Measurements from ENCODE around the gene PDXDC1. TPM values are rescaled to one million over a fixed set of nuclear protein-coding genes. Genes with fewer than 3 reads are reported as not detected.
"Not testable (repeated sequence)": the region's sequence is repeated elsewhere in the genome, so short reads cannot be mapped to it uniquely, and the experiment has no call there.

PDXDC1 gene
- total and polyA plus RNA-seq, 5 donors from 2014 or later = 27.4 to 91.2 (median 29.7) TPM

DNA sequence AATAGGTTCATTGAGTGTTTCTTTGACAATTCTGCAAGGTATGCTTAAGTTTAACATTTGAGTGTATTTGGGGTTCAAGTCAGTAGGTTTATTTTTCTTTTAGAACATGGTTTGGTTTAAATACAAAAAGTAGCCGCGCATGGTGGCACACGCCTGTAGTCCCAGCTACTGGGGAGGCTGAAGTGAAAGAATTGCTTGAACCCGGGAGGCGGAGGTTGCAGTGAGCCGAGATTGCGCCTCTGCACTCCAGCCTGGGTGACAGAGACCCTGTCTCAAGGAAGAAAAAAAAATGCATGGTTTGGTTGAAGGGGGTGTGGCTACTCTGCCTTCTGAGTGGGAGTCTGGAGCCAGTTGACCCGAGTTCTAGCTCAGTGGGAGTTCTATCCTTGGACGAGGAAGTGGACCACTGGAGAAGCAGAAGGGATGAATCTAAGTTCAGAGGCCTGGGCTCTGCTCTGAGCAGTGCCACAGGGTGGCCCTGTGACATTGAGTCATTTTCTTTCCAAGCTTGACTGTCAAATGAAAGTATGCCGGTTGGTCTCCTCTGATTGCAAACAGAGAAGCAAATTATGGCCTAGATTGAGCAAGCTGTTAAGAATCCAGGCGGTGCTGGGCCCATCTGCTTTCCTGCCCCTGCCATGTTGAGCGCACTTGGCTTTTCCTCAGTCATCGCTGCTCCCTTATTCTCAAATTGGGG lies 48.7 kb downstream of the PDXDC1 start:
- H3K9me3 ChIP-seq (ENCODE audit: control insufficient read depth in 2 of 2, low read length in 2 of 2); H3K4me3 Mint-ChIP-seq; ATAC-seq (ENCODE audit: low read depth in 2 of 2); H3K4me3 ChIP-seq (ENCODE audit: low read depth, low read length); H3K27ac ChIP-seq (ENCODE audit: insufficient read depth, low read length, poor library complexity, severe bottlenecking); H3K9me3 Mint-ChIP-seq; H3K27me3 Mint-ChIP-seq; DNase-seq; H3K4me1 ChIP-seq (ENCODE audit: control insufficient read depth, insufficient read depth, low read length, poor library complexity, severe bottlenecking); H3K27me3 ChIP-seq (ENCODE audit: control insufficient read depth, insufficient read depth, low read length): not testable (repeated sequence)
- peaks cover 0 to 21% (median 7%) of the 10 kb centered on the region in 4 donors for H3K4me1 Mint-ChIP-seq
- H3K27ac Mint-ChIP-seq = peak overlapping the region in 2 of 3 donors; percentile 49 to 59
- peaks cover 48% of the 10 kb centered on the region for H3K36me3 Mint-ChIP-seq
- peaks cover 36% of the 10 kb centered on the region for H3K36me3 ChIP-seq (ENCODE audit: control insufficient read depth, insufficient read depth, low read length)

GRCh38 chr16:15024858-15025199 lies 50.0 kb downstream of the PDXDC1 start:
- not testable (repeated sequence) for H3K9me3 ChIP-seq (ENCODE audit: control insufficient read depth in 2 of 2, low read length in 2 of 2); H3K27me3 ChIP-seq (ENCODE audit: control insufficient read depth, insufficient read depth, low read length); H3K4me3 Mint-ChIP-seq; ATAC-seq (ENCODE audit: low read depth in 2 of 2); H3K4me3 ChIP-seq (ENCODE audit: low read depth, low read length); H3K27me3 Mint-ChIP-seq; H3K9me3 Mint-ChIP-seq; H3K27ac ChIP-seq (ENCODE audit: insufficient read depth, low read length, poor library complexity, severe bottlenecking); DNase-seq; H3K4me1 ChIP-seq (ENCODE audit: control insufficient read depth, insufficient read depth, low read length, poor library complexity, severe bottlenecking)
- H3K36me3 ChIP-seq (ENCODE audit: control insufficient read depth, insufficient read depth, low read length) = peaks cover 30% of the 10 kb centered on the region
- Mint-ChIP-seq H3K4me1 (peaks cover 0 to 23% (median 7%) of the 10 kb centered on the region in 4 donors), H3K27ac (peak overlapping the region; percentile 41 to 66 (median 49)), H3K36me3 (peaks cover 44% of the 10 kb centered on the region)

DNA sequence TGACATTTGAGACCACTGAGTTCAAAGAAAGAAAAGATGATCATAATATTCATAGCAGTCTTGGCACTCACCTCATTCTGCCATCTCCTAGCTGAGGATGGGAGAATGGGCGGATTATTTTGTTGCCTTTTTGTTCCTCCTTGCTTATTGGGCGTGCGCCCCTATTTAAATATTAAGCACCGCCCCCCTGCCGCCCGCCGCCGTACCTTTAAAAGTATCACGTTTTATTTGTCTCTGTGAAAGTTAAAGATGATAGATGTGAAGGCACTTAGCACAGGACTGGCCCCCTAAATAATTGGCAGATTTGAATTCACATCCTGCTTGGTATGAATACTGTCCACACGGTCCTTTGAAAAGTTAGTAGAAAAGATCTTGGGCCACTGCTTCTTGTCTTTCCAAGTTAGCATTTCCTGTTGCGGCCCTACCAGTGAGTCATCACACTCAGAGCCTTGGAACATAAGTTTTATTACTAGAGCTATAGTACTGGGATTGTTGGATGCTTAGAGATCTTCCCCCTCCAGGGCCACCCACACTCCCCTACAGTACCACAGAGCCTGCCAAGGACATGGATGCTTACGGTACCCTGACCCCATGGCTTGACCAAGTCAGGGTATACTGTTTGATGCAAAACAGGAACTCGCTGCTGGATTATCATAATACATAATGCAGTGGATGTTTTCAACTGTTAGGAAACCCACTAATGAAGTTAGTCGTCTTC lies 50.6 kb downstream of the PDXDC1 start:
- Mint-ChIP-seq H3K27ac (peak overlapping the region in 2 of 3 donors; percentile 49 to 66), H3K36me3 (peaks cover 44% of the 10 kb centered on the region), H3K4me1 (peaks cover 0 to 20% (median 7%) of the 10 kb centered on the region in 4 donors), H3K4me3 (peak overlapping the region in 1 of 4 donors; percentile 7)
- not testable (repeated sequence) for H3K4me3 ChIP-seq (ENCODE audit: low read depth, low read length); H3K27ac ChIP-seq (ENCODE audit: insufficient read depth, low read length, poor library complexity, severe bottlenecking); H3K4me1 ChIP-seq (ENCODE audit: control insufficient read depth, insufficient read depth, low read length, poor library complexity, severe bottlenecking); H3K9me3 ChIP-seq (ENCODE audit: control insufficient read depth in 2 of 2, low read length in 2 of 2); H3K27me3 ChIP-seq (ENCODE audit: control insufficient read depth, insufficient read depth, low read length); ATAC-seq (ENCODE audit: low read depth in 2 of 2); H3K9me3 Mint-ChIP-seq; H3K27me3 Mint-ChIP-seq; DNase-seq
- H3K36me3 ChIP-seq (ENCODE audit: control insufficient read depth, insufficient read depth, low read length) = peaks cover 30% of the 10 kb centered on the region

GRCh38 chr16:15027051-15027450 lies 52.2 kb downstream of the PDXDC1 start:
- Mint-ChIP-seq H3K27ac (peak overlapping the region in 1 of 3 donors; percentile 30), H3K4me1 (peaks cover 0 to 20% (median 2%) of the 10 kb centered on the region in 4 donors), H3K36me3 (peaks cover 54% of the 10 kb centered on the region)
- not testable (repeated sequence) for H3K4me3 ChIP-seq (ENCODE audit: low read depth, low read length); H3K4me3 Mint-ChIP-seq; H3K27me3 ChIP-seq (ENCODE audit: control insufficient read depth, insufficient read depth, low read length); H3K9me3 Mint-ChIP-seq; H3K27me3 Mint-ChIP-seq; ATAC-seq (ENCODE audit: low read depth in 2 of 2); H3K9me3 ChIP-seq (ENCODE audit: control insufficient read depth in 2 of 2, low read length in 2 of 2); H3K27ac ChIP-seq (ENCODE audit: insufficient read depth, low read length, poor library complexity, severe bottlenecking); H3K4me1 ChIP-seq (ENCODE audit: control insufficient read depth, insufficient read depth, low read length, poor library complexity, severe bottlenecking); DNase-seq
- H3K36me3 ChIP-seq (ENCODE audit: control insufficient read depth, insufficient read depth, low read length) = peaks cover 37% of the 10 kb centered on the region

DNA sequence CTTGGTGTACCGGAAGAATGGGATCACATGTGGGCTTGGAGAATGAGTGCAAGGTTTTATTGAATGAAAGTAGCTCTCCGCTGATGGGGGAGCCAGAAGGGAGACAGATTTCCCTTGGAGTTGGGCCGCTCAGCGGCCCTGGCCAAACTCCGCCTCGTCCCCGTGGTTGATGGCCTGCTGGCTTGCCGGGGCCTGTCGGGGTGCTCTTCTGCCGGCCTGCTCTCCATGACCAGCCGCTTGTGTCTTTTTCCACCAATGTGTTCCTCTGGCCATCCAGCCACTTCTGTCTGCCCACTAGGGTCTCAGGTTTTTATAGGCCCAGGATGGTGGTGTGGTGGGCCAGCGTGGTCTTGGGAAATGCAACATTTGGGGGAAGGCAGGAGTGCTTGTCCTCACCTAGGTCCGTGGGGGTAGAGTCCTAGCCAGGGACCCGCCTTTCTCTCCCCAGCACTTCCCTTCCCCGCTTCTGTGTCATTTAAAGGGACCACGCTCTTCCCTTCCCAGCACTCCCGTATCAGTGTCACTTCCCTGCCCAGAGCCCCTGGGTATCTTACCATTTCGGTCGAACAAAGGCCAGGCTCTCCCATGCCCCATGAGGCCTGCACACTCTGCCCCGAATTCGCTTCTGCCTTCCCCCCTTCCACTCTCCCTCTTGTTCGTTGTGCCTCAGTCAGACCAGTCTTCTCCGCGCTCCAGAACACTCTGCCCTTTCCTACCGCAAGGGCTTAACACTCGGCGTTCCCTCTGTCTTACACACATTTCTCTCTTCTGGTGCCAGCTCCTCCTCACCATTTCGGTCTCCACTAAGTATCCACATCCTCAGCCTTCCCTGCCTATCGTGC lies 52.9 kb downstream of the PDXDC1 start:
- peaks cover 40% of the 10 kb centered on the region for H3K36me3 ChIP-seq (ENCODE audit: control insufficient read depth, insufficient read depth, low read length)
- H3K27me3 Mint-ChIP-seq; ATAC-seq (ENCODE audit: low read depth in 2 of 2); H3K4me1 ChIP-seq (ENCODE audit: control insufficient read depth, insufficient read depth, low read length, poor library complexity, severe bottlenecking); DNase-seq; H3K27ac ChIP-seq (ENCODE audit: insufficient read depth, low read length, poor library complexity, severe bottlenecking); H3K9me3 Mint-ChIP-seq; H3K4me3 ChIP-seq (ENCODE audit: low read depth, low read length); H3K9me3 ChIP-seq (ENCODE audit: control insufficient read depth in 2 of 2, low read length in 2 of 2); H3K27me3 ChIP-seq (ENCODE audit: control insufficient read depth, insufficient read depth, low read length): not testable (repeated sequence)
- H3K36me3 Mint-ChIP-seq = peaks cover 56% of the 10 kb centered on the region
- peaks cover 0 to 20% (median 2%) of the 10 kb centered on the region in 4 donors for H3K4me1 Mint-ChIP-seq
- H3K4me3 Mint-ChIP-seq = peak overlapping the region in 1 of 4 donors; percentile 43
- H3K27ac Mint-ChIP-seq = peak overlapping the region in 2 of 3 donors; percentile 51 to 74

GRCh38 chr16:15028345-15028715 lies 53.5 kb downstream of the PDXDC1 start:
- Mint-ChIP-seq H3K4me1 (peaks cover 0 to 18% (median 2%) of the 10 kb centered on the region in 4 donors), H3K4me3 (peak overlapping the region in 1 of 4 donors; percentile 43), H3K36me3 (peaks cover 58% of the 10 kb centered on the region), H3K27ac (peak overlapping the region in 1 of 3 donors; percentile 74)
- not testable (repeated sequence) for H3K9me3 ChIP-seq (ENCODE audit: control insufficient read depth in 2 of 2, low read length in 2 of 2); H3K4me3 ChIP-seq (ENCODE audit: low read depth, low read length); H3K27me3 Mint-ChIP-seq; H3K9me3 Mint-ChIP-seq; ATAC-seq (ENCODE audit: low read depth in 2 of 2); H3K4me1 ChIP-seq (ENCODE audit: control insufficient read depth, insufficient read depth, low read length, poor library complexity, severe bottlenecking); DNase-seq; H3K27ac ChIP-seq (ENCODE audit: insufficient read depth, low read length, poor library complexity, severe bottlenecking); H3K27me3 ChIP-seq (ENCODE audit: control insufficient read depth, insufficient read depth, low read length)
- peaks cover 41% of the 10 kb centered on the region for H3K36me3 ChIP-seq (ENCODE audit: control insufficient read depth, insufficient read depth, low read length)

- H3K27ac ChIP-seq (ENCODE audit: insufficient read depth, low read length, poor library complexity, severe bottlenecking); H3K27me3 Mint-ChIP-seq; H3K27me3 ChIP-seq (ENCODE audit: control insufficient read depth, insufficient read depth, low read length); DNase-seq; H3K4me3 ChIP-seq (ENCODE audit: low read depth, low read length); H3K4me1 ChIP-seq (ENCODE audit: control insufficient read depth, insufficient read depth, low read length, poor library complexity, severe bottlenecking); H3K9me3 ChIP-seq (ENCODE audit: control insufficient read depth in 2 of 2, low read length in 2 of 2); H3K9me3 Mint-ChIP-seq; H3K4me3 Mint-ChIP-seq; ATAC-seq (ENCODE audit: low read depth in 2 of 2): not testable (repeated sequence)
- peak overlapping the region in 1 of 3 donors; percentile 38 for H3K27ac Mint-ChIP-seq
- H3K36me3 Mint-ChIP-seq = peaks cover 55% of the 10 kb centered on the region
- H3K36me3 ChIP-seq (ENCODE audit: control insufficient read depth, insufficient read depth, low read length) = peaks cover 41% of the 10 kb centered on the region
- H3K4me1 Mint-ChIP-seq = peaks cover 0 to 18% (median 2%) of the 10 kb centered on the region in 4 donors
These were observed 54.2 kb downstream of the PDXDC1 start for GRCh38 chr16:15028801-15029698.
